ENCODE results near the gene GOLGA6L25.
"Not testable (repeated sequence)": the region's sequence is repeated elsewhere in the genome, so short reads cannot be mapped to it uniquely, and the experiment has no call there.

GOLGA6L25 gene, protein sequence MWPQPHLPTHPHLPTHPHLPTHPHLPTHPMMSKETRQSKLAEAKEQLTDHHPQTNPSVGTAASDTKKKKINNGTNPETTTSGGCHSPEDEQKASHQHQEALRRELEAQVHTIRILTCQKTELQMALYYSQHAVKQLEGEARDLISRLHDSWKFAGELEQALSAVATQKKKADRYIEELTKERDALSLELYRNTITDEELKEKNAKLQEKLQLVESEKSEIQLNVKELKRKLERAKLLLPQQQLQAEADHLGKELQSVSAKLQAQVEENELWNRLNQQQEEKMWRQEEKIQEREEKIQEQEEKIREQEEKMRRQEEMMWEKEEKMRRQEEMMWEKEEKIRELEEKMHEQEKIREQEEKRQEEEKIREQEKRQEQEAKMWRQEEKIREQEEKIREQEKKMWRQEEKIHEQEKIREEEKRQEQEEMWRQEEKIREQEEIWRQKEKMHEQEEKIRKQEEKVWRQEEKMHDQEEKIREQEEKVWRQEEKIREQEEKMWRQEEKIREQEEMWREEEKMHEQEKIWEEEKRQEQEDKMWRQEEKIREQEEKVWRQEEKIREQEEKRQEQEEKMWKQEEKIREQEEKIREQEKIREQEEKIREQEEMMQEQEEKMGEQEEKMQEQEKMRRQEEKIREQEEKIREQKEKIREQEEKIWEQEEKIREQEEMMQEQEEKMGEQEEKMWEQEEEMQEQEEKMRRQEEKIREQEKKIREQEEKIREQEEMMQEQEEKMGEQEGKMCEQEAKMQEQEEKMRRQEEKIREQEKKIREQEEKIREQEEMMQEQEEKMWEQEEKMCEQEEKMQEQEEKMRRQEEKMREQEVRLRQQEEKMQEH
- 0 to 0.03 (median 0) reads per million in 9 experiments for total RNA-seq

DNA sequence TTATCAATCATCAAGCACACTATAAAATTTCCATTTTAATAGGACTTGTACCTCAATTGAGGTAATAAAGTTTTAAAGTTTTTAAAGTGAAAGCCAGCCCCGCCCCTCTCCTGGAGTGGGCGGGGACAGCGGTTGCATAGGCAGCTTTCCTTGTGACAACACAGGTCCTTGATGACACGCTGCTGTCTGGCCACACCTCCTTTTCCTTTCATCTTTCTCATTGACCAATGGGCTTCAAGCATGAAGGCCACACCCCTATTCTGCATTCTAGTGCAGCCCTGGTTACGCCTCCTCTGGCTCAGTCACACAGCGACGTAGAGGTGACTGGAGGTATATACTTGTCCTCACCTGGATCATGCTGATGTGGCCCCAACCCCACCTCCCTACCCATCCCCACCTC is at the start of gene GOLGA6L25:
TSS of gene GOLGA6L25 (plus strand) at position 301 of the 400 bp plus-strand sequence. CDS start at position 362, 61 bp downstream.
- not testable (repeated sequence) for ATAC-seq (replicated peaks); H3K4me1 Mint-ChIP-seq (ENCODE audit: low read depth in 2 of 2); H3K9me3 Mint-ChIP-seq; H3K27me3 Mint-ChIP-seq; H3K36me3 Mint-ChIP-seq (ENCODE audit: insufficient read depth); H3K4me3 Mint-ChIP-seq; DNase-seq; H3K27ac Mint-ChIP-seq

DNA sequence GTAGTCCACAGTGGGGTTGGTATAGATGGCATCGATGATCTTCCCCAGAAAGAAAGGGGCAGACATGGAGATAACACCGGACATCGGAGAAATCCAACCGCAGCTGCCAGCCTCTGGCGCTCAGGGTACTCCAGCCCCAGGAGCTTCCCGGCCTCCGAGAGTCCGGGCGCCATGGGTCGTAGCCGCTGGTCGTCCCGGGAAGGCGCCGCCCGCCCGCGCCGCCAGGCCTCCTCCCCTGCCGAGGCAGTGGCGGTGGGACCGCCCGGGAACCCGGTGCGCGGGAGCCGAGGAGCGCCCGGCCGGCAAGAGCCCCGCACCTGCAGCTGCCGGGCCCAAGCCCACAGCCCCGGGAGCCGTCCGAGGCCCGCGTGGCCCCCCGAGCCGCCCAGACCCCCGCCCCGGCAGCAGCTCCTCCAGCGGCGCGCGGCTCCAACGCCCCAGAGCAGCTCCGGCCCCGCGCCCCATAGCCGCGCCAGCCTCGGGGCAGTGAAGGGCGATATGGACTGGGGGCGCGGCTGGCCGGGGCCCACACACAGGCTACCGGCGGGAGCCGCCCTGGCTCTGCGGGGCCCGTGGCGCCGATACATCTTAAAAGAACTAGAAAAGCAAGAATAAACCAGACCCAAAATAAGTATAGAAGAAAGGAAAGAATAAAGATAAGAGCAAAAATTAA is 45.0 kb upstream of the GOLGA6L25 start:
- H3K36me3 Mint-ChIP-seq (ENCODE audit: insufficient read depth); H3K27me3 Mint-ChIP-seq; H3K27ac Mint-ChIP-seq; DNase-seq; H3K4me3 Mint-ChIP-seq; ATAC-seq (replicated peaks); H3K4me1 Mint-ChIP-seq (ENCODE audit: low read depth in 2 of 2); H3K9me3 Mint-ChIP-seq: not testable (repeated sequence)

DNA sequence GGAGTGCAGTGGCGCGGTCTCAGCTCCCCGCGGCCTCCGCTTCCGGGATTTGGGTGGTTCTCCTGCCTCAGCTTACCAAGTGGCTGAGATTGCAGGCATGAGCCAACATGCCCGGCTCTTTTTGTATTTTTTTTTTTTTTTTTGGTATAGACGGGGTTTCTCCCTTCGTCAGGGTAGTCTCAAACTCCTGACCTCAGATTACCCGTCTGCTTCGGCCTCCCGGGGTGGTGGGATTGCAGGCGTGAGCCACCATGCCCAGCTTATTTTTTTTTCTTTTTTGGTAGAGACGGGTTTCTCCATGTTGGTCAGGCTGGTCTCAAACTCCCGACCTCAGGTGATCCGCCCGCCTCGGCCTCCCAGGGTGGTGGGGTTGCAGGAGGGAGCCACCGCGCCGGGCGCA is 39.2 kb upstream of the GOLGA6L25 start:
- H3K9me3 Mint-ChIP-seq; H3K27ac Mint-ChIP-seq; H3K27me3 Mint-ChIP-seq; ATAC-seq (replicated peaks); DNase-seq; H3K4me1 Mint-ChIP-seq (ENCODE audit: low read depth in 2 of 2); H3K4me3 Mint-ChIP-seq; H3K36me3 Mint-ChIP-seq (ENCODE audit: insufficient read depth): not testable (repeated sequence)

DNA sequence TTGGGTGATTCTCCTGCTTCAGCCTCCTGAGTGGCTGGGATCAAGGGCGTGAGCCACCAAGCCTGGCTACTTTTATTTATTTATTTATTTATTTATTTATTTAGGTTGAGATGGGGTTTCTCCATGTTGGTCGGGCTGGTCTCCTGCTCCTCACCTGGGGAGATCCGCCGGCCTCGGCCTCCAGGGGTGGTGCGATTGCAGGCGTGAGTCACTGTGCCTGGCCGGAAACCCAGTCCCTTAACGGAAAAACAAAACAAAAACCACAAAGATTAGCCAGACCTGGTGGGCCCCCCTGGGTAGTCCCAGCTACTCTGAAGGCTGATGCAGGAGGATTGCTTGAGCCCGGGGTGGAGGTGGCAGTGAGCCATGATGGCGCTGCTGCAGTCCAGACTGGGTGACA is 38.2 kb upstream of the GOLGA6L25 start:
- H3K4me3 Mint-ChIP-seq; H3K27ac Mint-ChIP-seq; DNase-seq; H3K9me3 Mint-ChIP-seq; H3K4me1 Mint-ChIP-seq (ENCODE audit: low read depth in 2 of 2); H3K27me3 Mint-ChIP-seq; ATAC-seq (replicated peaks); H3K36me3 Mint-ChIP-seq (ENCODE audit: insufficient read depth): not testable (repeated sequence)

DNA sequence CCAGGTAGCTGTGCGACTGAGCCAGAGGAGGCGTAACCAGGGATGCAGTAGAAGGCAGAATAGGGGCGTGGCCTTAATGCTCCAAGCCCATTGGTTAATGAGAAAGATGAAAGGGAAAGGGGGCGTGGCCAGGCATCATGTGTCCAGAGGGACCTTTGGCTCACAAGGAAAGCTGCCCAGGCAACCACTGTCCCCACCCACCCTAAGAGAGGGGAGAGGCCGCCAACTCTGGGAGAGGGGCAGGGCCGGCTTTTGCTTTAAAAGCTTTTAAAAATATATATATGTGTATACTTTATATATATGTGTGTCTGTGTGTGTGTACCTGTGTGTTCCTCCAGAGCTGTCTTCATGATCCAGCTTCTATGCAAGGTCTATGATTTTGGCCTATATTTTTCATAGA is 20.4 kb upstream of the GOLGA6L25 start, which contains the start of gene GOLGA8G:
TSS of gene GOLGA8G (minus strand) at position 18 of the 400 bp plus-strand sequence. CDS start 62 bp downstream, outside the sequence.
- H3K9me3 Mint-ChIP-seq; H3K27ac Mint-ChIP-seq; H3K4me3 Mint-ChIP-seq; H3K27me3 Mint-ChIP-seq; H3K4me1 Mint-ChIP-seq (ENCODE audit: low read depth in 2 of 2); DNase-seq; ATAC-seq (replicated peaks); H3K36me3 Mint-ChIP-seq (ENCODE audit: insufficient read depth): not testable (repeated sequence)

DNA sequence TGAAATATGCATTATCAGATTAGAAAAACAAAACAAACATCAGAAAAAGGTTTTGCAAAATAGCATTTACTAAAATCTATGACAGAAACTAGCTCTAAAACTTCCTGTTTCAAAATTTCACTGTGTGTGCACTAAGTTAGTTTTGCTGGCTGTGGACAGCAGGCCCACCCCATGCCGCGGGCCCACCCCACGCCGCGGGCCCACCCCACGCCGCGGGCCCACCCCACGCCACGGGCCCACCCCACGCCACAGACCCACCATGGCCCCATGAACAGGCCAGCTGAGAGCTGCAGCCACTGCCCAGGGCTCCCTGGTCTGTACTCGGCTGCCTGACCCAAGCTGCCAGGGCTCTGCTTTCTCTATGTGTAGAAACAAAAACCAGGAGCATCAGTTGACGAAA is 20.0 kb downstream of the GOLGA6L25 start:
- not testable (repeated sequence) for H3K27ac Mint-ChIP-seq; H3K4me3 Mint-ChIP-seq; H3K27me3 Mint-ChIP-seq; DNase-seq; H3K4me1 Mint-ChIP-seq (ENCODE audit: low read depth in 2 of 2); ATAC-seq (replicated peaks); H3K9me3 Mint-ChIP-seq; H3K36me3 Mint-ChIP-seq (ENCODE audit: insufficient read depth)

DNA sequence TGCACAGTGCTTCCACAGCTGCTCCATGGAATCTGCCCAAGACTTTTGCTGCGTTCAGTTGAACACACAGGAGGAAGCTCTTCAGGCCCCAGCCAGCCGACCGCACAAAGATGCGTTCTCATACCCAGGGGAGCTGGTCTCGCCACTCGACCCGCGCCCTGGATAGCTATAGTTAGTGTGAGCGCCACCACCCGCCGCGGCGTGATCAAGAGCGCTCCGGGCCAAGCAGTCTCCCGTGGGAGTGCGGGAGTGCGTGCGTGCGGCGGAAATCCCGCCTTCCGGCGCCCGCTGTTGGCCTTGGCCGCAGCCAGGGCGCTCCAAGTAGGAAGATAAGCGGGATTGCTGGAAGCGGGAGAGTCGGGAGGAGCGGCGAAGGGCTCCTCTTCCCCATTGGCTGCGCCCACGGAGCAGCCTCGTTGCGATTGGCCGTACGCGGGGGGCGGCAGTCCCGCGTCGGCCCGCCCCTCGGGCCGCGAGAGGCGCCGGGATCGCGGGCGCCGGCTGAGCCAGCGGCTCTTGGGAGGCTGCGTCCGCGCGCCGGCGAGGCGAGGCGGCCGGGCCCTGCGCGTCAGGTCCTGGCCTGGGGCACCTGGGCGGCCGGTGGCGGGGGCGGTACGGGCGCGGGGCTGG is 35.7 kb downstream of the GOLGA6L25 start:
- H3K9me3 Mint-ChIP-seq; H3K4me1 Mint-ChIP-seq (ENCODE audit: low read depth in 2 of 2); H3K27me3 Mint-ChIP-seq; H3K36me3 Mint-ChIP-seq (ENCODE audit: insufficient read depth); DNase-seq; H3K27ac Mint-ChIP-seq: not testable (repeated sequence)
- H3K4me3 Mint-ChIP-seq, result peak overlapping the region; percentile 75 to 85
- ATAC-seq (replicated peaks), result peak; percentile 52

DNA sequence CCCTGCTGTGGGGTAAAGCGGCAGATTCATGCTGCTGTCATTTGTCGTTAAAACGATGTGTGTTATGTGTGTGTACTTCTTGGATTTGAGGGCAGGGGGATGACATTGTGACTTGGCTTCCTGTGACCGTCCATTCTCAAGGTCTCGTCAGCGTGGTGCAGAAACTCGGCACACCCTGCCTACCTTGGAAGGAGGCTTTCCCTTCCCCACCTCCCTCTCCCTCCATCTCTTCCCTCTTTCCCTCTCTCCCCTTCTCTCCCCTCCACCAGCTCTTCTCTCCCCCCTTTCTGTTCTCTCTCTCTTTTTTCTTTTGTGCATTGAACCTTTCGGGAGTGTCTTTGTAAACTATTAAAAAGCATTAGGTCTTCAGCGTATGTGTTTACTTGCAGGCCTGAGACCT is 36.4 kb downstream of the GOLGA6L25 start:
- not testable (repeated sequence) for H3K36me3 Mint-ChIP-seq (ENCODE audit: insufficient read depth); ATAC-seq (replicated peaks); H3K27me3 Mint-ChIP-seq; DNase-seq; H3K4me1 Mint-ChIP-seq (ENCODE audit: low read depth in 2 of 2); H3K9me3 Mint-ChIP-seq
- peak overlapping the region; percentile 75 to 85 for H3K4me3 Mint-ChIP-seq
- peak overlapping the region; percentile 78 to 84 for H3K27ac Mint-ChIP-seq

DNA sequence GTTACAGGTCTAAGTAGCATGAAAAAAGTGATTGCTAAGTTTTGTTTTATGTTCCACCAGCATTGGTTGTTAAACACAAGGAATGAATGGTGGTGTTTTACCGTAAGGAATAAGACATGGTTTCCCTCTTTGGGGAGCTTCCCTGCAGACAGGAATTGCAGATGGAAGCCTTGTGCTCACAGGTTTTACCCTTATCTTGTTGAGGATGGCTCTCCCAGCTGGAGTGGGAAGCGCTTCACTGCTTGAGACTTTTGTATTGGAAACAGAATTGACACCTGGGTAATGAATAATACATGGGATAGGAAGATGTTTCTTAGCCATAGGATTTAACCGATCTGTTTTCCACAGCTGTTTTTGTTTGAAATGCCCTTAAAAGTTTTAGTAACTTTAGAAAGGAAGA is 39.0 kb downstream of the GOLGA6L25 start:
- not testable (repeated sequence) for H3K4me3 Mint-ChIP-seq; H3K4me1 Mint-ChIP-seq (ENCODE audit: low read depth in 2 of 2); DNase-seq; H3K36me3 Mint-ChIP-seq (ENCODE audit: insufficient read depth); H3K27me3 Mint-ChIP-seq; H3K9me3 Mint-ChIP-seq; H3K27ac Mint-ChIP-seq; ATAC-seq (replicated peaks)

DNA sequence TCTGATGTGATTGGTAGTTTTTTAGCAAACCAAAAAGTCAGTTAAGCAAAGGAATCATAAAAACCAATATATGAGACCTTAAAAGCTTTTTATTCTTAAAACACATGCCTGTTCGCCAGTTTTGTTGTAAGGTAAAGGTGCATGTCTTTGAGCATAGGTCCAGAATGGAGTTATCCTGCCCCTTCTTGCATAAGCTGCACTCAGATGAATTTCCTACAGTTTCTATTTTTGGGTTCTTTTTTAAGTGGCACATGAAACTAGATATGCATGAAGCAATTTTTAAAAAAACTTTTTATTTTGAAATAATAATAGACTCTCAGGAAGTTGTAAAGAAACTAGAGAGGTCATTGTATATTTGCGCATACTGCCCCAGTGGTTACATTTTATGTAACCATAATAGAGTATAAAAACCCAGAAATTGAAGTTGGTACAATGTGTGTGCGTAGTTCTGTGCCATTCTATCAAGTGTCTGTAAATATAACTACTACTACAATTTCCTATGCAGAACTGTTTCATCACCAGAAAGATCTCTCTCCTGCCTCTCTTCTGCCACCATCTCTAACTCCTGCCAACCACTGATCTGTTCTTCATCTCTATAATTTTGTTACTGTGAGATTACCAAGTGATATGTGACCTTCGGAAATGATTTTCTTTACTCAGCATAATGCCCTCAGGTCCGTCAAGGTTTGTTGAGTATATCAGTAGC is 40.2 kb downstream of the GOLGA6L25 start:
- H3K9me3 Mint-ChIP-seq; H3K4me1 Mint-ChIP-seq (ENCODE audit: low read depth in 2 of 2); H3K36me3 Mint-ChIP-seq (ENCODE audit: insufficient read depth): not testable (repeated sequence)

DNA sequence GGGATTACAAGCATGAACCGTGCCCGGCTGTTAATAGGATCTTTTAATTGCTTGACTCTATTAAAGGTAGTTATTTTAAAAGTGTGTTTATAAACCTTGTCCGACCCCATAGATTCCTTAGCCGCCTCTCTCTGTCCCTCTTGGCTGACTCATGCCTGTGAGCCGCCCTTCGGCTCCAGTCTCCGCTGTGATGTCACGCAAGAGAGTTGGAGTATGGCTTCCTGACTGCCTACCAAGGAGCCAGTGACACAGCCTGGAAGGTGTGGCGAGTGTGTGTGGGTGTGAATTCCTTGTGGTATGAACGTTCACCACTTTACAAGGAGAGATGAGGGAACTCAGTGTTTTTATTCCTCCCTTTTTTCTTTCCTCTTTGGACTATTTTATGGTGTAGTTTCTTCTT is 44.1 kb downstream of the GOLGA6L25 start:
- DNase-seq; H3K27me3 Mint-ChIP-seq; ATAC-seq (replicated peaks); H3K27ac Mint-ChIP-seq; H3K36me3 Mint-ChIP-seq (ENCODE audit: insufficient read depth); H3K4me3 Mint-ChIP-seq; H3K4me1 Mint-ChIP-seq (ENCODE audit: low read depth in 2 of 2); H3K9me3 Mint-ChIP-seq: not testable (repeated sequence)

More for the DNA sequence above, 40.2 kb downstream of the GOLGA6L25 start:
- H3K4me3 Mint-ChIP-seq; H3K27me3 Mint-ChIP-seq; DNase-seq; ATAC-seq (replicated peaks); H3K27ac Mint-ChIP-seq: not testable (repeated sequence)

DNA sequence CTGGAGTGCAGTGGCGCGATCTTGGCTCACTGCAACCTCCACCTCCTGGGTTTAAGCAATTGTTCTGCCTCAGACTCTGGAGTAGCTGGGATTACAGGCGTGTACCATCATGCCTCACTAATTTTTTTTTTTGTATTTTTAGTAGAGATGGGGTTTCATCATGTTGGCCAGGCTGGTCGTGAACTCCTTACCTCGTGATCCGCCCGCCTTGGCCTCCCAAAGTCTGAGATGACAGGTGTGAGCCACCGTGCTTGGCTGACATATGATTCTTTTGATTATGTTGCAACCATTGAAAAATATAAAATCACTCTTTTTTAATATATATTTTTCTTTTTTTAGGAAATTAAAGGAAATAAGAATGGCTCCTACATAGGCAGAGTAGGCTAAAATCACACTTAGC is 44.8 kb downstream of the GOLGA6L25 start:
- ATAC-seq (replicated peaks); H3K9me3 Mint-ChIP-seq; DNase-seq; H3K4me1 Mint-ChIP-seq (ENCODE audit: low read depth in 2 of 2); H3K27me3 Mint-ChIP-seq; H3K4me3 Mint-ChIP-seq; H3K36me3 Mint-ChIP-seq (ENCODE audit: insufficient read depth); H3K27ac Mint-ChIP-seq: not testable (repeated sequence)

DNA sequence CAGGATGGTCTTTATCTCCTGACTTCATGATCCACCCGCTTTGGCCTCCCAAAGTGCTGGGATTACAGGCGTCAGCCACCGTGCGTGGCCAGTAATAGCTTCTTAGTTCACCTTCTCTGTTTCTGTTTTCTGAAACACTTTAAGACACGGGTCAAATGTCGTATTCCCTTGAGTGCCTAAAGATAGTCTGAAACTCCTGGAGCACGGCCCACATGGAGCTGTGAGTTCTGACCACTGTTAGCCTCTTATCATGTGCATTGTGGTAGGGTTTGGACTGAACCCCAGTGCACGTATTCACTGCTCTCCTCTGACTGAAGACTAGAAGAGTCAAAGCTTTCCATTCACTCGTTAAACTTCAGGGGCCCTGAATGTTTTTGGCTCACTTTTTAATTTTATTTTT is 48.8 kb downstream of the GOLGA6L25 start:
- not testable (repeated sequence) for H3K27ac Mint-ChIP-seq; H3K4me3 Mint-ChIP-seq; H3K36me3 Mint-ChIP-seq (ENCODE audit: insufficient read depth); H3K9me3 Mint-ChIP-seq; ATAC-seq (replicated peaks); DNase-seq; H3K27me3 Mint-ChIP-seq; H3K4me1 Mint-ChIP-seq (ENCODE audit: low read depth in 2 of 2)
